SH-SY5Y (cell line): ENCODE measurements around the gene DGCR6.

ENCODE experiments used
- GATA2 ChIP-seq: IDR thresholded peaks from 2 replicates; pipeline ENCODE4 v1.6.1; 2011; ENCODE audit warnings: mild to moderate bottlenecking, low read depth, low read length
- GATA3 ChIP-seq: IDR thresholded peaks from 2 replicates; pipeline ENCODE4 v1.6.1; 2011; ENCODE audit warnings: low read depth, mild to moderate bottlenecking, low read length, moderate library complexity

DNA sequence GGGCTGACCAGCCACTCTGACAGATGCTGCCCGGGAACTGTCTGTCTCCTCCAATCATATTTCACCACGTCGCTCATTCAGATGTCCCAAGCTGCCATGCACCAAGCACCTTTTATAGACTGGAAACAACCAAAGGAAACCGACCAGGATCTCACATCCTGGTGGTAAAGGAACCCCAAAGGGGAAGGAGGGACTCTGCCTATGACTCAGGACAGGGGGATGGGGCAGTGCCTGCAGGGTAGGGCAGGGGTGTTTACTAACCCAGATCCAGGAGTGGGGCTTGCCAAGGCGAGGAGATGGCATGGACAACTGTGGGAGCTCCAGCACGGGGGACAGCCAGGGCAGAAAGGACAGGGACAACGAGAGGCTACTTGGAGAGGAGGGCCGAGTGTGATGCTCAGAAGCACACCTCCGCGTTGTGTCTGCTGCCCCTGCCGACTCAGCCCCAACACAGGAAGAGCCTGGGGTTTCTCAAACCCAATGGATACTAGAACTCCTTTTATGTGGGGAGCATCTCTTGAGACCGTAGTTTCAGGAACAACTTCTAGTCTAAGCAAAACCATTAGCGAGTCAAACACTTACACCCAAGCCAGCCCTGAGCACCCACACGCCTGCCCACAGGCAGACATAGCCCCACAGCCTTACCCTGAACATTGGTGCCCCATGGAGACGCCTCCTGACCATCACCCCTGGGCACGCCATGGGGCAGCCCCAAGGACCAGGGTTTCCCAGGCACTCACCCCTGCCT, 26.0 kb downstream of the DGCR6 start:
- no peak for TF ChIP-seq GATA2
- no peak for TF ChIP-seq GATA3
